Hepatocyte (in vitro differentiated cells): Measurements from ENCODE around the gene BIRC2.

Experiments used
- CTCF ChIP-seq: fragments of 200-600 bp; sonication (generic); IDR thresholded peaks from 2 replicates; pipeline ENCODE4 v1.5.1; 2016; ENCODE audit warnings: antibody characterized with exemption, mild to moderate bottlenecking; ENCODE audit not compliant: poor library complexity
- EZH2 ChIP-seq: fragments of 200-600 bp; sonication (generic); IDR thresholded peaks from 2 replicates; pipeline ENCODE4 v1.6.1; 2016; ENCODE audit warnings: antibody characterized with exemption, mild to moderate bottlenecking, borderline replicate concordance

GRCh38 chr11:102387043-102387781, 40.2 kb downstream of the BIRC2 start:
- TF ChIP-seq CTCF (no peak), EZH2 (no peak)
